NCI-H2227 (cell line): ENCODE measurements around the gene SVIL.

ENCODE experiments used
- DNase-seq: peaks from one replicate; lab custom pipeline; 2025; ENCODE audit not compliant: unreplicated experiment; lab: John Stamatoyannopoulos, UW

The SVIL gene

GRCh38 chr10:29650552-29650944 is 15.8 kb upstream of the SVIL start:
- no peak for DNase-seq

GRCh38 chr10:29649561-29650551 is 15.1 kb upstream of the SVIL start:
- no peak for DNase-seq

- DNase-seq, result no peak
Measured at GRCh38 chr10:29648983-29649268, 14.2 kb upstream of the SVIL start.

- no peak for DNase-seq
Measured at GRCh38 chr10:29648114-29648982, 13.6 kb upstream of the SVIL start.

GRCh38 chr10:29647478-29647877 is 12.7 kb upstream of the SVIL start:
- no peak for DNase-seq

- DNase-seq, result no peak
Measured at GRCh38 chr10:29646960-29647461, 12.2 kb upstream of the SVIL start.

- DNase-seq, result peak; percentile 4
Measured at GRCh38 chr10:29646238-29646902, 11.6 kb upstream of the SVIL start.

- no peak for DNase-seq
Measured at GRCh38 chr10:29643771-29644501, 9.2 kb upstream of the SVIL start.

GRCh38 chr10:29642990-29643389 is 8.2 kb upstream of the SVIL start:
- no peak for DNase-seq

- DNase-seq, result no peak
Measured at GRCh38 chr10:29637537-29637936, 2.8 kb upstream of the SVIL start.

- DNase-seq, result no peak
Measured at GRCh38 chr10:29636178-29636577, 1.4 kb upstream of the SVIL start.

- DNase-seq, result no peak
Measured at GRCh38 chr10:29635711-29636144, 957 bp upstream of the SVIL start.

- DNase-seq, result no peak
Measured at GRCh38 chr10:29634105-29634504, 666 bp downstream of the SVIL start.

- no peak for DNase-seq
Measured at GRCh38 chr10:29631049-29631339, 3.8 kb downstream of the SVIL start.

GRCh38 chr10:29630205-29631048 is 4.3 kb downstream of the SVIL start:
- no peak for DNase-seq

- DNase-seq, result no peak
Measured at GRCh38 chr10:29628912-29629526, 5.8 kb downstream of the SVIL start.

- DNase-seq, result no peak
Measured at GRCh38 chr10:29628311-29628710, 6.5 kb downstream of the SVIL start.

GRCh38 chr10:29627201-29628132 is 7.3 kb downstream of the SVIL start:
- no peak for DNase-seq
